Prostate gland (tissue), 2 donors: ENCODE data around the gene CDKL1.

ENCODE experiments used
- CTCF ChIP-seq, 4 experiments: fragments of 200-600 bp in 2 of 4; fragments of 450-650 bp in 2 of 4; sonication (generic) in 2 of 4; IDR thresholded peaks; 1 replicate in 3 of 4; 2 replicates in 1 of 4; pipeline ENCODE4 v1.5.1; 2016 to 2019; ENCODE audit warnings: antibody characterized with exemption in 4 of 4, mild to moderate bottlenecking in 2 of 4, moderate library complexity in 2 of 4
- POLR2AphosphoS5 ChIP-seq: sonication (generic); formaldehyde crosslinking; IDR thresholded peaks from one replicate; pipeline ENCODE4 v1.6.1; 2017; ENCODE audit warnings: antibody characterized with exemption

GRCh38 chr14:50425816-50426215, 29.1 kb upstream of the CDKL1 start:
- TF ChIP-seq CTCF (IDR thresholded peaks at IDR 0.05) (no peak), POLR2AphosphoS5 (no peak)
